Adrenal gland (tissue), 12 donors: ENCODE results near the gene ALDH16A1. TPM values are rescaled to one million over a fixed set of nuclear protein-coding genes. Genes with fewer than 3 reads are reported as not detected.
"Not testable (repeated sequence)": the region's sequence is repeated elsewhere in the genome, so short reads cannot be mapped to it uniquely, and the experiment has no call there.

Experiments
- DNase-seq, 7 donors: peaks; one replicate each; pipeline ENCODE4 v3.0.0-alpha.2; 2019 to 2020
- H3K27ac ChIP-seq, 5 donors: fragments of 200-600 bp; sonication (generic) in 4 of 5; 1 replicate in 3 of 5; 2 replicates in 2 of 5; pipeline versions ENCODE4 v1.5.1 to v1.8.0; 2016 to 2020; ENCODE audit warnings: mild to moderate bottlenecking in 1 of 5
- H3K27me3 ChIP-seq: fragments of 200-600 bp; 2 replicates; pipeline ENCODE4 v1.8.0; 2021
- H3K36me3 ChIP-seq, 2 donors: fragments of 200-600 bp; replicated peaks in 1 of 2; 1 replicate in 1 of 2; 2 replicates in 1 of 2; pipeline versions ENCODE4 v1.5.1 to v1.8.0; 2018 to 2022
- H3K4me1 ChIP-seq, 2 donors: fragments of 200-600 bp; replicated peaks in 1 of 2; 1 replicate in 1 of 2; 2 replicates in 1 of 2; pipeline versions ENCODE4 v1.5.1 to v1.8.0; 2018 to 2021
- H3K4me3 ChIP-seq, 4 donors: fragments of 200-600 bp; sonication (generic) in 3 of 4; one replicate each; pipeline ENCODE4 v1.5.1; 2016 to 2018
- H3K9me3 ChIP-seq, 3 donors: fragments of 200-600 bp; sonication (generic) in 1 of 3; replicated peaks in 1 of 3; 1 replicate in 2 of 3; 2 replicates in 1 of 3; pipeline versions ENCODE4 v1.5.1 to v1.8.0; 2016 to 2021
- CTCF ChIP-seq, 6 experiments: fragments of 450-650 bp in 4 of 6; fragments of 200-600 bp in 2 of 6; sonication (generic) in 1 of 6; IDR thresholded peaks; 1 replicate in 5 of 6; 2 replicates in 1 of 6; pipeline versions ENCODE4 v1.5.1 to v1.8.0; 2016 to 2021; ENCODE audit warnings: antibody characterized with exemption in 6 of 6, mild to moderate bottlenecking in 2 of 6, moderate library complexity in 1 of 6
- POLR2A ChIP-seq, 2 donors: fragments of 450-650 bp; IDR thresholded peaks; one replicate each; pipeline ENCODE4 v1.6.1; 2017; ENCODE audit warnings: antibody characterized with exemption in 2 of 2, mild to moderate bottlenecking in 2 of 2, moderate library complexity in 1 of 2
- WGBS, 4 donors: extraction: QIAGEN DNeasy Blood & Tissue Kit in 2 of 4; methylation state at CpG; one replicate each; pipeline versions ENCODE4 v1.1.5 to v1.1.7; 2013 to 2017; 5-methylcytosine and 5-hydroxymethylcytosine counted together
- intact Hi-C, 2 donors: fragments of 100-400 bp; cut with DNase I; formaldehyde crosslinking; loops; one replicate each; pipeline versions ENCODE4 v1.14.1 to v1.15.0; 2022 to 2023
- polyA plus RNA-seq, 3 donors: library from polyadenylated mRNA; stranded (reverse); fragments of 200-250 nt in 2 of 3; fragments of 350-450 nt in 1 of 3; fragmentation: Illumina TruSeq in 1 of 3; extraction: RNeasy Lipid Tissue Mini Kit (QIAGEN cat#74804) in 1 of 3; gene quantifications; one replicate each; pipeline ENCODE4 v1.2.3, GENCODE V29; 2013 to 2014
- total RNA-seq, 9 donors: library from RNA; depleted of rRNA in 4 of 9; stranded (reverse); fragments of >200 nt in 4 of 9; fragments of 120-200 nt in 1 of 9; fragmentation: NEBNext Ultra II Directional in 1 of 9; extraction: Animal tissue kit (Norgen Biotek cat#: 25700) in 1 of 9; gene quantifications; one replicate each; pipeline versions ENCODE4 v1.1.0 to v1.2.4, GENCODE V29; 2013 to 2023
- donor health status: healthy with polysubstance abuse.
- donor health status: Bipolar disorder and iron deficiency.
- donor health status: DM: yes; HTN: yes; CAD: no.
- donor health status: DM: no; HTN: no; CAD: no.
- donor health status: DM: no; HTN: no; CAD: no.
- donor health status: DM: yes; HTN: yes; CAD: no.

The ALDH16A1 gene
- total and polyA plus RNA-seq, 12 donors = 3.6 to 95.5 (median 29.7) TPM

- Histone ChIP-seq H3K27me3 (peaks cover 13% of the 10 kb centered on the region), H3K9me3 (no peaks in the 10 kb centered on the region), H3K36me3 (peaks cover 0 to 4% of the 10 kb centered on the region in 2 donors), H3K4me3 (peak overlapping the region in 1 of 4 donors; percentile 65), H3K27ac (peak overlapping the region in 1 of 5 donors; percentile 90), H3K4me1 (no peaks in the 10 kb centered on the region)
- no peak for DNase-seq
- 15 to 26% (median 23%) methylated on average over 14 of the region's 14 CpGs for WGBS, 4 donors
- TF ChIP-seq CTCF (IDR thresholded peaks at IDR 0.05) = no peak
- TF ChIP-seq POLR2A (IDR thresholded peaks at IDR 0.05) = no peak
- intact Hi-C loops = loop anchor here in 1 of 2 donors (5.0 kb wide), 1 partner anchor 215 kb away; no protein-coding TSS in a partner anchor
Measured at GRCh38 chr19:49441960-49442350, 11.1 kb upstream of the ALDH16A1 start.

GRCh38 chr19:49442354-49442753 is 10.7 kb upstream of the ALDH16A1 start:
- Histone ChIP-seq H3K4me3 (peak overlapping the region in 1 of 4 donors; percentile 65), H3K4me1 (no peaks in the 10 kb centered on the region), H3K36me3 (peaks cover 0 to 8% of the 10 kb centered on the region in 2 donors), H3K27me3 (peaks cover 13% of the 10 kb centered on the region), H3K27ac (peak overlapping the region in 1 of 5 donors; percentile 90), H3K9me3 (no peaks in the 10 kb centered on the region)
- intact Hi-C loops = loop anchor here in 1 of 2 donors (5.0 kb wide), 1 partner anchor 215 kb away; no protein-coding TSS in a partner anchor
- peak in 2 of 7 donors; percentile 43 to 68 for DNase-seq
- TF ChIP-seq POLR2A (IDR thresholded peaks at IDR 0.05) (no peak), CTCF (IDR thresholded peaks at IDR 0.05) (no peak)
- 3 to 9% (median 5%) methylated on average over 11 of the region's 11 CpGs for WGBS, 4 donors

GRCh38 chr19:49442771-49443365 is 10.2 kb upstream of the ALDH16A1 start:
- H3K27ac ChIP-seq = peak overlapping the region in 4 of 5 donors; percentile 5 to 90 (median 48)
- H3K4me1 ChIP-seq = no peaks in the 10 kb centered on the region
- peaks cover 13% of the 10 kb centered on the region for H3K27me3 ChIP-seq
- TF ChIP-seq CTCF (IDR thresholded peaks at IDR 0.05) (no peak), POLR2A (IDR thresholded peaks at IDR 0.05) (peak in 1 of 2 donors; percentile 14)
- H3K36me3 ChIP-seq = peaks cover 0 to 10% of the 10 kb centered on the region in 2 donors
- peak; percentile 86 to 97 (median 93) for DNase-seq
- 0 to 1% (median 0%) methylated on average over 16 to 43 of the region's 43 CpGs for whole genome bisulfite sequencing, 4 donors
- peak overlapping the region in 3 of 4 donors; percentile 15 to 65 (median 46) for H3K4me3 ChIP-seq
- intact Hi-C loops = loop anchor here in 1 of 2 donors (5.0 kb wide), 1 partner anchor 216 kb away; no protein-coding TSS in a partner anchor
- no peaks in the 10 kb centered on the region for H3K9me3 ChIP-seq

- no peaks in the 10 kb centered on the region for H3K4me1 ChIP-seq
- peak; percentile 91 to 97 (median 95) for DNase-seq
- 0 to 1% (median 1%) methylated on average over 15 to 47 of the region's 47 CpGs for WGBS, 4 donors
- H3K27ac ChIP-seq = peak overlapping the region in 4 of 5 donors; percentile 5 to 90 (median 48)
- H3K9me3 ChIP-seq = no peaks in the 10 kb centered on the region
- H3K36me3 ChIP-seq = peaks cover 0 to 10% of the 10 kb centered on the region in 2 donors
- TF ChIP-seq POLR2A (IDR thresholded peaks at IDR 0.05) = no peak
- TF ChIP-seq CTCF (IDR thresholded peaks at IDR 0.05) = peak; percentile 69 to 95 (median 78)
- intact Hi-C loops = loop anchor here in 1 of 2 donors (5.0 kb wide), 1 partner anchor 216 kb away; no protein-coding TSS in a partner anchor
- H3K27me3 ChIP-seq = peaks cover 12% of the 10 kb centered on the region
- peak overlapping the region in 3 of 4 donors; percentile 15 to 65 (median 46) for H3K4me3 ChIP-seq
Measured at GRCh38 chr19:49443366-49444099, 9.5 kb upstream of the ALDH16A1 start.

- DNase-seq, H3K4me1 ChIP-seq, H3K4me3 ChIP-seq, H3K27ac ChIP-seq, H3K9me3 ChIP-seq, H3K27me3 ChIP-seq: not testable (repeated sequence)
- H3K36me3 ChIP-seq = peaks cover 0 to 13% of the 10 kb centered on the region in 2 donors
- 47 to 65% (median 56%) methylated on average over 5 of the region's 5 CpGs for WGBS, 4 donors
- intact Hi-C loops = loop anchor here in 1 of 2 donors (5.0 kb wide), 1 partner anchor 217 kb away; no protein-coding TSS in a partner anchor
Measured at GRCh38 chr19:49444100-49444700, 8.8 kb upstream of the ALDH16A1 start.
